Lung microvascular endothelial cell (primary cell): ENCODE measurements around the gene NOP10. TPM values are rescaled to one million over a fixed set of nuclear protein-coding genes. Genes with fewer than 3 reads are reported as not detected.
"Not testable (repeated sequence)": the region's sequence is repeated elsewhere in the genome, so short reads cannot be mapped to it uniquely, and the experiment has no call there.

Experiments
- DNase-seq, 2 donors: peaks; one replicate each; pipeline versions ENCODE4 v3.0.0 to v3.0.0-alpha.2; 2010; ENCODE audit warnings: low read depth in 2 of 2
- total RNA-seq: library from RNA; depleted of rRNA; stranded (reverse); fragments of >200 nt; gene quantifications from 2 replicates; pipeline ENCODE4 v1.2.1, GENCODE V29; 2014

Gene NOP10
- 131 and 263 TPM in 2 replicates for total RNA-seq

- DNase-seq: peak; percentile 96 to 97
Observed at GRCh38 chr15:34342737-34343575, at the start of gene NOP10, which contains the start of gene NUTM1. TSS of gene NOP10 (minus strand) at chr15:34343136. CDS start at chr15:34343073, 63 bp downstream. TSS of gene NUTM1 (plus strand) at chr15:34343315. CDS start at chr15:34343697, 382 bp downstream.

DNA sequence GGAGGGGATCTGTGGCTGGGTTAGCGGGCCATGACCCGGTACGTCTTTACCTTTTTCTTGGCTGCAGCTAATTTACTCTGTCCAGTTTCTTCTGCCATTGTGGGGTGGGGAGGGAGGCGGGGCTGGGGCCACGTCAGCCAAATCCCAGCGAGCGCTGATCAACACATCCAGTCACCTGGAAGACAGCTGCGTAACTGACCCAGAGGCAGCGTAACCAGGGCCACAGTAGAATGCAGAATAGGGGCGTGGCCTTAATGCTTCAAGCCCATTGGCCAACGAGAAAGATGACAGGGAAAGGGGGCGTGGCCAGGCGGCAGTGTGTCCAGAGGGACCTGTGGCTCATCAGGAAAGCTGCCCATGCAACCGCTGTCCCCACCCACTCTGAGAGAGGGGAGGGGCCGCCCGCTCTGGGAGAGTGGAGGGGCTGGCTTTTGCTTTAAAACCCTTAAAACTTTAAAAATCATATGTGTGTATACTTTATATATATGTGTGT lies 46.7 kb upstream of the NOP10 start:
- not testable (repeated sequence) for DNase-seq

DNA sequence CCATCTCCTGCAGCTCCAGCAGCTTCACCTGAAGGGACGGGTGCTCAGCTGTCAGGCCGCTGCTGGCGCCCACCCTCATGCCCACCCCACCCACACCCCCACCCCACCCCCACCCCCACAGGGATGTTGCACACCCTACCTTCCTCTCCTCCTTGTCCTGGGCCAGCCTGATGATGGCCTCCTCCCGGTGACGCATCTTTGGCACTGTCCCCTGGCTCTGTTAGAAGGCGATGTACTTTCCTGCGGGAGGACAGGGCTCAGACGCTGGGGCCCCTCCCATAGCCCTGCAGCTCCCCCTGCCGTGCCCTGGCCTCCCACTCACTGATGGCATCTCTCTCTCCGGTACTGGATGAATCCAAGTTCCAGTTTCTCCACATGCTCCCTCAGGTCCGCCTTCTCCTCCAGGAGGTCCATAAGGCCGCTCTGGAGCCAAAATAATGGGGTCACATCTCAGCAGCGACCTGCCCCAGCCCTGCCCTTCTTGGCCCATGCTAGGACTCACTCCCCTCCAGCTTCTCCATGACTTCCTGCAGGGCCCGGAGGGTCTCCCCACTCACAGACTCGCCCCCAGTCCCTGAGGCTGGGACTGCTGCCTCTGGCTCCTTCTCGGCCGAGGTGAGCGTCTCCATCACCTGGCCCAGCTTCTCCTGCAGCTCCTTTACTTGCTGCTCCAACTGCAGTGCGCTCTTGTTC lies 39.0 kb upstream of the NOP10 start:
- DNase-seq: not testable (repeated sequence)

GRCh38 chr15:34380491-34380890 lies 37.6 kb upstream of the NOP10 start:
- DNase-seq: not testable (repeated sequence)

- DNase-seq: no peak
Observed at GRCh38 chr15:34376856-34377255, 33.9 kb upstream of the NOP10 start.

DNA sequence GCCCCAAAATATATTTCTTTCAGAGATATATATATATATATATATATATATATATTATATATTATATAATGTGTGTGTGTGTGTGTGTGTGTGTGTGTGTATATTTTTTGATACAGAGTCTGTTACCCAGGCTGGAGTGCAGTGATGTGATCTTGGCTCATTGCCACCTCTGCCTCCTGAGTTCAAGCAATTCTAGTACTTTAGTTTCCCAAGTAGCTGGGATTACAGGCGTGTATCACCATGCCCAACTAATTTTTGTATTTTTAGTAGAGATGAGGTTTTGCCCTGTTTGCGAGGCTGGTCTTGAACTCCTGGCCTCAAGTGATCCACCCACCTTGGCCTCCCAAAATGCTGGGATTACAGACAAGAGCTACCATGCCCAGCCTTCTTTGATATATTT lies 32.6 kb upstream of the NOP10 start:
- not testable (repeated sequence) for DNase-seq

DNA sequence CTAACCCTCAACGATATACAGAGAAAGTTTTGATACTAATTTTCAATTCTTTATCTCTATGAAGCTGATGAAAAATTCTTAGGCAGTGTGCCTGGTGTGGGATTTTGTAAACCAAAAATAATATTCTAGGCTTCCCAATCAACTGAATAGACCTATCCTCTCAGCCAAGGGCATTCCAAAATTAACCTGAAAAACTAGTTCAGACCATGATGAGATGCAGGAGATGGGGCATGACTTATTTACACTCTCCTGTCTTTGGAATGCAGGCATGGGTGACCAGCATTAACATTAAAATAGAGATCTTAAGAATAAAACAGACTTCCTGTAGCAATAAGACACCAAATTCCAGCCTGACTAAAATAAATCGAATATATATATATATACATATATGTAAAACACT lies 31.9 kb upstream of the NOP10 start:
- no peak for DNase-seq

DNA sequence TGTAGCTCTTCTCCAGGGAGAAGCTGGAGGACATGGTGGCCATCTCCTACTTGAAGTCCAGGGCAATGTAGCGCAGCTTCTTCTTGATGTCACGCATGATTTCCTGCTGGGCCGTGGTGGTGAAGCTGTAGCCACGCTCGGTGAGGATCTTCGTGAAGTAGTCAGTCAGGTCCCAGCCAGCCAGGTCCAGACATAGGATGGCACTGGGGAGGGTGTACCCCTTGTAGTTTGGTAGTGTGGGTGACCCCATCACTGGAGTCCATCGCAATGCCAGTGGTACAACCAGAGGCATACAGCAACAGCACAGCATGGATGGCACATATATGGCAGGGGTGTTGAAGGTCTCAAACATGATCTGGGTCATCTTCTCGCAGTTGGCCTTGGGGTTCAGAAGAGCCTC lies 31.0 kb upstream of the NOP10 start:
- no peak for DNase-seq

GRCh38 chr15:34370643-34371042 lies 27.7 kb upstream of the NOP10 start:
- no peak for DNase-seq

GRCh38 chr15:34370129-34370528 lies 27.2 kb upstream of the NOP10 start:
- DNase-seq: no peak

DNA sequence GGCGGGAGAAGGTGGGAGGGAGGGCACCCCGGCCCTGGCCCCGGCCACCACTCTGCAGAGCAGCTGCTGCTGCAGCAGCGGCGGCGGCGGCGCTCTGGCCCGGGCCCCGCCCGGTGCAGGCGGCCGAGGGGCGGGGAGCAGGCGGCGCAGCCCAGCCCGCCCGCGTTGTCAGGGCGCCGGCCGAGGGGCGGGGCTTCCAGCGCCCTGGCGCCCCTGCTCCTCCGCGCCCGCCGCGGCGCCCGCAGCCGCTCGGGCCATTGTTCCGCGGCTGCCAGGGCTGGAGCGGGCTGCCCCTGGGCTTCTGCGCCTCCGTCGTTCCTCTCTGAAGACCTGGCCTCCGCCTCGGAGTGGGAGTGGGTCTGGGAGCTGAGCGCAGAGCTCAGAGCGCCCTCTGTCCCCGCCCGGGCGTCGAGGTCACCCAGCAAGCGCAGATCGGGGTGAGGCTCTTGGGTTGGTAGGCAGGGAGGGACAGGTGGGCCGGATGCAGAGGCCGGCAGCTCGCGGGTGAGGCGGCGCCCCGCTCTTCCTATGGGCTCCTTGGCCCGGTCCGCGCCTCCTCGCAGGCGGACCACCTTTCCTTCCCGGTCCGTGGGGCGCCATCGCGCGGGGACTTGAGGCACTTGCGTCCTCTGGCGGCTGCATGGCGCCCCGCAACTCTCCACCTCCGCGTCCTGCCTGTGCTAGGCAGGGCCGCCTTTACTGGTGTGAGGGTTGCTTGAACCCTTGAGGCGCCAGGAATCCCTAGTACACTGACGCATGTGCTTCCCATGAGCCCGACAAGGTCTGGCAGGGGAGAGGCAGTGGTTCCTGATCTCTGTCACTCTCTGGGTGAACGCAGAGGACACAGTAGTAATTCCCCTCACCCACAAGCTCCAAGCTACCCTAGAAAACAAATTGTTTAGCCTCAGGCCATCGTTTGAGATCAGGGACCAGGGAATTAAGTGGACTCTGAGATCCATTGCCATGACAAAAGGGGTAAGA lies 24.5 kb upstream of the NOP10 start, which contains the start of gene LPCAT4:
LPCAT4 (minus strand) TSS at position 96 of the 981 bp plus-strand sequence. CDS start 96 bp downstream, outside the sequence.
- DNase-seq: peak; percentile 89 to 91

GRCh38 chr15:34366271-34367065 lies 23.5 kb upstream of the NOP10 start:
- peak in 1 of 2 donors; percentile 20 for DNase-seq

DNA sequence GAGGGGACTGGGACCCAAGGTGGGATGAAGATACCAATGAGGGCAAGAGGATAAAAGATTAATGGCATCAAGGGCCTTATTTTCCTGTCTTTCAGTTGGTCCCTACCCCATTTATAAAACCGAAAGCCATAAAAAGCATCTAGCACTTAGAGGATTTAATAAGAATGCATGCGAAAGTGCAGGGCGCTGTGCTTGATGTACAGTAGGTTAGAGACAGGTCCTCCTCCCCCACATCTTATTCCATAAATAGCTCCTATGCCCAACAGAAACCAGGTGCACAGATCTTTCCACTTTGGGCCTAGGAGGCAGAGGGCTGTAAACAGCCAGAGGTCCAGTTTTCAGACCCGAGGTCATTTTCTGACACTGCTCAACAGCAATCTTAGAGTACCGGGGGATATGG lies 22.9 kb upstream of the NOP10 start:
- no peak for DNase-seq

DNA sequence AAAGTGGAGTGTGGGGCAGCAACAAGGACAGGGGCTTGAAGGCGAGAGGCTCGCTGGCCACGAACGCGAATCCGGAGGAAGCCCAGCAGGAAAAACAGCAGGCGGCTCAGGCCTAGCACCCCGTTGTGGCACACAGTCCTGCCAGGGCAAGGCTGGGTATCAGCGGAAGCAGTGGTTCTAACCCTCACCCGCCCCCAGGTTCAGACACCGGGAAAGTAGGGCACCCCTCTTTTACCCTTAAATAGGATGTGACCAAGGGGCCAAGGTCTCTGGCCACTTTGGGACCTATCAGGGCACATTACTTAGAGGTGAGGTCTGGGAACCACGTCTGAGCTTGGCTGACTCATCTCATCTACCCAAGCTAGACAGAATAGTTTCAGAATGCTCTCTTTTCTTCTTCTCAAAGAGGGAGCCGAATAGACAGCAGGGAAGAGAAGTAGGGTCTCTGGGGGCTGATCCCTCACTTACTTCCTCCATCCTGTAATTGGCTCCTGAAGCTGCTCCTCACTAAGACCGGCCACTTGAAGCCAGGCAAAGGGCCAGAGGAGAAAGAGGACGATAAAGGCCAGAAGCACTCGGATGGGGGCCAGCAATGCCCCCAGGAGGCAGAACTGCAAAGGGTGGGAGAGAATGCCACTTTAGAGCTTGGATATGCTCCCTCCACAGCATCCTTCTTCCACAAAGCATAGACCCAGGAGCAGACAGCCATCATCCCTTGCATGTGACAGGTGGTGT lies 22.3 kb upstream of the NOP10 start:
- peak in 1 of 2 donors; percentile 12 for DNase-seq

DNA sequence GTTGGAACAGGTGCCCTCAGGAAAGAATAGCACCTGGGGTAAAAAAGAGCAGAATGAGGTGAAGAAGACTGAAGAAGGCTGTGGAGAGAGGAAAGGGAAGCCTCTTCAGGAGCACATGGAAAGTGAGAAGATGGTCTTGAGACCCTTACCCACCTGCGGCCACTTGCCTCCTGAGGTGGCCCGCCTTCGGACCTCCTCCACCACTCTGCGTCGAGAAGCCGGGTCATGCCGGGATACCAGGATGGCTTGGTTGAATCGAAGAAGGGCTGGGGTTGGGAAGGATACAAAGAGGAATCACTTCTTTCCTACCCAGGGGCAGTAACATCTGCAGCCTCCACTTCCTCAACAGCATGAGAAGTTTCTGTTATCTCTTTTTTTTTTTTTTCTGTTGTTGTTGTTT lies 21.1 kb upstream of the NOP10 start:
- DNase-seq: no peak

GRCh38 chr15:34362047-34362773 lies 19.3 kb upstream of the NOP10 start:
- DNase-seq: no peak

DNA sequence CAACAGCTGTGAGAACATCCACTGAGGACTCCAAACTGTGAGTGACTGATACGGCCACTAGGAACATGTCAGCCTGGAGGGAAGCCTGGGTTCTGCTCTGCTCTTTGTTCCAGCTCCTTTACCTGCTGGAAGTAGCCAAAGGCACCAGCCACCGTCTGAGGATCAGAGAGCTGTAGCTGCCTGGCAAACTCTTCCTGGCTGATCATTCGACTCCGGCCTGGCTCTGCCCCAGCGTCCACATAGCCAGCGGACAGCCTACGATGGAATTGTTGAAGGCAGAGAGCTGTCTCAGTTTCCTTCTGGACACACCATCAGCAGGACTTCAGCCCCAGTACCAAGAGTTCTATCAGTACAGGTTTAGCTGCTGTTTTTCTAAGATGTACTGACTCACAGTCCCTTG lies 18.3 kb upstream of the NOP10 start:
- DNase-seq: no peak

- DNase-seq: no peak
Observed at GRCh38 chr15:34360298-34360697, 17.4 kb upstream of the NOP10 start.

DNA sequence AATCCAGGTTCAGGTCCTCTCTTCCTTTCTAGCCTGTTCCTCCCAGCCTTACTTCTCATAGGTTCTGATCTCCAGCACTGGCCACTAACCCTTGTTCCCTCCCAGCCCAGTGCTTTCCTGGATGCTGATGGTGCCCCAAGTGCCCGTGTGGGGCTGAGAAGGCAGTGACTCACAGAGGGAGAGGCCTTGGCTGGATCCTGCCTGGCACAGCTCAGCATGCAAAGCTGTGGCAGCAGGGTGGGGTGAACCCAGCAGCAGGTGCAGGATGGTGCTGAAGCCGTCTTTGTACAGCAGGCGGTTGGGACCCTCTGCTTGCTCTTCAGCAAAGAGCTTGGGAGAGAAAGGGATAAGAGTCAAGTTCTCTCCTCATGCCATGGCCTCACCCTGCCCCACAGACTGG lies 16.5 kb upstream of the NOP10 start:
- no peak for DNase-seq
